GM10266 (cell line): ENCODE results near the gene GPATCH1.
"Not testable (repeated sequence)": the region's sequence is repeated elsewhere in the genome, so short reads cannot be mapped to it uniquely, and the experiment has no call there.

Source experiments
- DNase-seq: peaks from one replicate; pipeline ENCODE4 v3.0.0; 2012; ENCODE audit errors: extremely low spot score
- CTCF ChIP-seq: IDR thresholded peaks from 2 replicates; pipeline ENCODE4 v1.5.1; 2012; ENCODE audit warnings: mild to moderate bottlenecking, low read depth; ENCODE audit not compliant: control insufficient read depth, insufficient read depth; ENCODE audit errors: missing control alignments

GPATCH1 gene

GRCh38 chr19:33118643-33119042 is 37.7 kb downstream of the GPATCH1 start:
- DNase-seq, result no peak
- no peak for TF ChIP-seq CTCF

GRCh38 chr19:33124207-33125098 is 43.5 kb downstream of the GPATCH1 start:
- DNase-seq, result no peak
- no peak for TF ChIP-seq CTCF

GRCh38 chr19:33125929-33126388 is 45.0 kb downstream of the GPATCH1 start:
- TF ChIP-seq CTCF, result peak; percentile 85
- DNase-seq, result peak; percentile 83

GRCh38 chr19:33126712-33127111 is 45.7 kb downstream of the GPATCH1 start:
- not testable (repeated sequence) for DNase-seq

GRCh38 chr19:33129901-33130300 is 48.9 kb downstream of the GPATCH1 start:
- no peak for DNase-seq
- no peak for TF ChIP-seq CTCF

GRCh38 chr19:33130433-33130832 is 49.5 kb downstream of the GPATCH1 start:
- no peak for DNase-seq
- no peak for TF ChIP-seq CTCF

- DNase-seq, result no peak
Measured at GRCh38 chr19:33132021-33132420, 51.0 kb downstream of the GPATCH1 start, which contains the start of gene WDR88. Gene WDR88, plus strand, starts transcription at chr19:33132114. Its CDS starts 56 bp downstream, at chr19:33132170.

More at GRCh38 chr19:33132021-33132420, 51.0 kb downstream of the GPATCH1 start, which contains the start of gene WDR88:
- TF ChIP-seq CTCF, result no peak
